ENCODE measurements around the gene EFCAB14. TPM values are rescaled to one million over a fixed set of nuclear protein-coding genes. Genes with fewer than 3 reads are reported as not detected.
A peak's percentile ranks its signal among the peaks of the same experiment; 100 is the strongest.

EFCAB14 gene
- total RNA-seq, 1 experiment from 2014 or later: 95.4 TPM

- Histone ChIP-seq H3F3A (ENCODE audit: insufficient read depth, low read depth) (peaks cover 17% of the 10 kb centered on the region), H3K9me3 (ENCODE audit: insufficient read depth, low read depth) (no peaks in the 10 kb centered on the region), H3K36me3 (ENCODE audit: low read depth) (peaks cover 8% of the 10 kb centered on the region; the same call in 1 of the 2 replicates), H2AFZ (no peak overlapping the region), H3K4me1 (replicated peaks; ENCODE audit: insufficient read depth) (peaks cover 23% of the 10 kb centered on the region), H3K27me3 (ENCODE audit: insufficient read depth, low read depth) (no peaks in the 10 kb centered on the region), H3K9me2 (ENCODE audit: insufficient read depth) (no peaks in the 10 kb centered on the region), H3K4me2 (no peak overlapping the region), H3K4me3 (no peak overlapping the region), H3K79me2 (ENCODE audit: low read depth) (no peaks in the 10 kb centered on the region), H3K27ac (no peak overlapping the region), H4K20me1 (ENCODE audit: insufficient read depth) (no peaks in the 10 kb centered on the region)
- TF ChIP-seq CTCF (conservative IDR thresholded peaks at IDR 0.05) (no peak), EZH2 (IDR thresholded peaks at IDR 0.05; ENCODE audit: low read depth) (no peak)
- no peak for DNase-seq
- BruUV-seq (replicated peaks): no TSS peak
- intact Hi-C loops (cut with micrococcal nuclease; ENCODE audit: unreplicated experiment): no loop called here
- POLR2A ChIA-PET (ENCODE audit: unreplicated experiment): no interaction called here
- CTCF ChIA-PET: no interaction called here
Observed at GRCh38 chr1:46646331-46646730, 72.6 kb downstream of the EFCAB14 start.

- CTCF ChIA-PET: no interaction called here
- TF ChIP-seq CTCF (conservative IDR thresholded peaks at IDR 0.05) (no peak), EZH2 (IDR thresholded peaks at IDR 0.05; ENCODE audit: low read depth) (no peak)
- H3K27ac ChIP-seq: no peak overlapping the region
- H3K9me3 ChIP-seq (ENCODE audit: insufficient read depth, low read depth): no peaks in the 10 kb centered on the region
- H2AFZ ChIP-seq: no peak overlapping the region
- H3K4me3 ChIP-seq: no peak overlapping the region
- peaks cover 17% of the 10 kb centered on the region for H3F3A ChIP-seq (ENCODE audit: insufficient read depth, low read depth)
- no peaks in the 10 kb centered on the region for H4K20me1 ChIP-seq (ENCODE audit: insufficient read depth)
- no peaks in the 10 kb centered on the region for H3K79me2 ChIP-seq (ENCODE audit: low read depth)
- H3K27me3 ChIP-seq (ENCODE audit: insufficient read depth, low read depth): no peaks in the 10 kb centered on the region
- intact Hi-C loops (cut with micrococcal nuclease; ENCODE audit: unreplicated experiment): no loop called here
- H3K4me2 ChIP-seq: no peak overlapping the region
- BruUV-seq (replicated peaks): no TSS peak
- POLR2A ChIA-PET (ENCODE audit: unreplicated experiment): no interaction called here
- no peaks in the 10 kb centered on the region for H3K9me2 ChIP-seq (ENCODE audit: insufficient read depth)
- H3K36me3 ChIP-seq (ENCODE audit: low read depth): peaks cover 8% of the 10 kb centered on the region; the same call in 1 of the 2 replicates
- H3K4me1 ChIP-seq (replicated peaks; ENCODE audit: insufficient read depth): peaks cover 23% of the 10 kb centered on the region
- DNase-seq: no peak
Observed at GRCh38 chr1:46645815-46646214, 73.1 kb downstream of the EFCAB14 start.

GRCh38 chr1:46643368-46643775 is 75.5 kb downstream of the EFCAB14 start:
- Histone ChIP-seq H3K27me3 (ENCODE audit: insufficient read depth, low read depth) (no peaks in the 10 kb centered on the region), H3K9me2 (ENCODE audit: insufficient read depth) (no peaks in the 10 kb centered on the region), H3K4me3 (no peak overlapping the region), H3K27ac (peak overlapping the region; percentile 62), H4K20me1 (ENCODE audit: insufficient read depth) (no peaks in the 10 kb centered on the region), H3F3A (ENCODE audit: insufficient read depth, low read depth) (peaks cover 17% of the 10 kb centered on the region), H2AFZ (no peak overlapping the region), H3K79me2 (ENCODE audit: low read depth) (no peaks in the 10 kb centered on the region), H3K4me2 (peak overlapping the region; percentile 59), H3K9me3 (ENCODE audit: insufficient read depth, low read depth) (no peaks in the 10 kb centered on the region), H3K4me1 (replicated peaks; ENCODE audit: insufficient read depth) (peaks cover 23% of the 10 kb centered on the region), H3K36me3 (ENCODE audit: low read depth) (peaks cover 8% of the 10 kb centered on the region; the same call in 1 of the 2 replicates)
- ChIA-PET CTCF (interaction anchor here (0.6 to 1.0 kb wide), 5 partner anchors 8 to 83 kb away, joined by 3 to 14 read pairs (median 3); no protein-coding TSS in a partner anchor), POLR2A (ENCODE audit: unreplicated experiment) (interaction anchor here (0.5 to 1.1 kb wide), 5 partner anchors 25 to 1060 kb away, joined by 3 to 8 read pairs (median 3); partner anchors contain the start of genes MKNK1, MOB3C and NASP)
- no peak for TF ChIP-seq EZH2 (IDR thresholded peaks at IDR 0.05; ENCODE audit: low read depth)
- no peak for TF ChIP-seq CTCF (conservative IDR thresholded peaks at IDR 0.05)
- no TSS peak for BruUV-seq (replicated peaks)
- intact Hi-C loops (cut with micrococcal nuclease; ENCODE audit: unreplicated experiment): loop anchor here (2.0 kb wide), 1 partner anchor 39 kb away; the partner anchor contains the start of gene MKNK1
- DNase-seq: peak; percentile 55 to 95

Data from PC-9 (cell line).